ENCODE data around the gene LILRB5.

GRCh38 chr19:54209811-54210494 lies 47.1 kb downstream of the LILRB5 start:
- no peak for TF ChIP-seq REST (IDR thresholded peaks at IDR 0.05; ENCODE audit: insufficient replicate concordance, low read depth)
- TF ChIP-seq CTCF (IDR thresholded peaks at IDR 0.05; ENCODE audit: insufficient read depth, low read length), result no peak

Measured in HL-60 (cell line).